Endothelial cell (in vitro differentiated cells): Measurements from ENCODE around the gene CPZ. TPM values are rescaled to one million over a fixed set of nuclear protein-coding genes. Genes with fewer than 3 reads are reported as not detected.

Experiments used
- DNase-seq: peaks from one replicate; pipeline ENCODE4 v3.0.0; 2021; ENCODE audit warnings: low spot score
- H3K27ac Mint-ChIP-seq: one replicate; pipeline ENCODE4 v1.8.0; 2021; ENCODE audit warnings: mixed read lengths, inconsistent platforms; ENCODE audit not compliant: unreplicated experiment
- H3K27me3 Mint-ChIP-seq: one replicate; pipeline ENCODE4 v1.8.0; 2021; ENCODE audit warnings: mild to moderate bottlenecking, moderate library complexity, mixed read lengths, inconsistent platforms; ENCODE audit not compliant: unreplicated experiment
- H3K36me3 Mint-ChIP-seq: one replicate; pipeline ENCODE4 v1.8.0; 2021; ENCODE audit warnings: mild to moderate bottlenecking, low read depth, mixed read lengths, inconsistent platforms; ENCODE audit not compliant: unreplicated experiment
- H3K4me1 Mint-ChIP-seq: one replicate; pipeline ENCODE4 v1.8.0; 2021; ENCODE audit warnings: mild to moderate bottlenecking, mixed read lengths, inconsistent platforms; ENCODE audit not compliant: unreplicated experiment
- H3K4me3 Mint-ChIP-seq: one replicate; pipeline ENCODE4 v1.8.0; 2021; ENCODE audit warnings: mild to moderate bottlenecking, mixed read lengths, inconsistent platforms; ENCODE audit not compliant: unreplicated experiment
- H3K9me3 Mint-ChIP-seq: one replicate; pipeline ENCODE4 v1.8.0; 2021; ENCODE audit warnings: mixed read lengths, inconsistent platforms; ENCODE audit not compliant: unreplicated experiment
- CTCF ChIP-seq: fragments of 200-600 bp; sonication (generic); IDR thresholded peaks from one replicate; pipeline ENCODE4 v1.5.0; 2021; ENCODE audit warnings: antibody characterized with exemption; ENCODE audit not compliant: unreplicated experiment
- total RNA-seq: library from RNA; stranded (reverse); fragmentation: NEBNext Ultra II Directional; extraction: Animal tissue kit (Norgen Biotek cat#: 25700); gene quantifications from one replicate; pipeline ENCODE4 v1.2.1, GENCODE V29; 2021; ENCODE audit not compliant: unreplicated experiment

Gene CPZ
- total RNA-seq, 1 donor from 2014 or later: 0.90 TPM

- H3K9me3 Mint-ChIP-seq: no peaks in the 10 kb centered on the region
- no peak for DNase-seq
- no peak overlapping the region for H3K27ac Mint-ChIP-seq
- H3K4me1 Mint-ChIP-seq: peaks cover 21% of the 10 kb centered on the region
- peaks cover 4% of the 10 kb centered on the region for H3K36me3 Mint-ChIP-seq
- no peak for TF ChIP-seq CTCF
- no peak overlapping the region for H3K4me3 Mint-ChIP-seq
- peaks cover 2% of the 10 kb centered on the region for H3K27me3 Mint-ChIP-seq
Measured at GRCh38 chr4:8547912-8548730, 44.4 kb upstream of the CPZ start.

- DNase-seq: peak; percentile 18
- H3K27ac Mint-ChIP-seq: no peak overlapping the region
- H3K36me3 Mint-ChIP-seq: peaks cover under 1% of the 10 kb centered on the region
- TF ChIP-seq CTCF: no peak
- H3K27me3 Mint-ChIP-seq: peaks cover 2% of the 10 kb centered on the region
- peaks cover 17% of the 10 kb centered on the region for H3K4me1 Mint-ChIP-seq
- H3K4me3 Mint-ChIP-seq: no peak overlapping the region
- no peaks in the 10 kb centered on the region for H3K9me3 Mint-ChIP-seq
Measured at GRCh38 chr4:8548731-8549351, 43.7 kb upstream of the CPZ start.

- H3K4me1 Mint-ChIP-seq: peaks cover 14% of the 10 kb centered on the region
- peaks cover 2% of the 10 kb centered on the region for H3K27me3 Mint-ChIP-seq
- H3K27ac Mint-ChIP-seq: no peak overlapping the region
- H3K36me3 Mint-ChIP-seq: no peaks in the 10 kb centered on the region
- H3K9me3 Mint-ChIP-seq: no peaks in the 10 kb centered on the region
- no peak overlapping the region for H3K4me3 Mint-ChIP-seq
- no peak for TF ChIP-seq CTCF
- no peak for DNase-seq
Measured at GRCh38 chr4:8549352-8549931, 43.1 kb upstream of the CPZ start.

- no peak for DNase-seq
- no peak for TF ChIP-seq CTCF
- Mint-ChIP-seq H3K27ac (no peak overlapping the region), H3K9me3 (no peaks in the 10 kb centered on the region), H3K27me3 (peaks cover 5% of the 10 kb centered on the region), H3K36me3 (peaks cover 3% of the 10 kb centered on the region), H3K4me1 (peaks cover 14% of the 10 kb centered on the region), H3K4me3 (no peak overlapping the region)
Measured at GRCh38 chr4:8550691-8551090, 41.9 kb upstream of the CPZ start.

GRCh38 chr4:8552024-8552423 is 40.5 kb upstream of the CPZ start:
- H3K9me3 Mint-ChIP-seq: no peaks in the 10 kb centered on the region

More at GRCh38 chr4:8552024-8552423, 40.5 kb upstream of the CPZ start:
- peaks cover 15% of the 10 kb centered on the region for H3K4me1 Mint-ChIP-seq
- peaks cover 3% of the 10 kb centered on the region for H3K36me3 Mint-ChIP-seq
- TF ChIP-seq CTCF: no peak
- H3K4me3 Mint-ChIP-seq: no peak overlapping the region
- DNase-seq: no peak
- peaks cover 5% of the 10 kb centered on the region for H3K27me3 Mint-ChIP-seq
- no peak overlapping the region for H3K27ac Mint-ChIP-seq
